ENCODE data around the gene AKR1E2. TPM values are rescaled to one million over a fixed set of nuclear protein-coding genes. Genes with fewer than 3 reads are reported as not detected.

AKR1E2 gene
- total and polyA plus RNA-seq, 9 of the 15 experiments (the other 6 are each of a cell fraction or from before 2014, with no cell fraction given), result 4.2 to 16.6 (median 9.8) TPM

GRCh38 chr10:4848356-4849041 is 22.5 kb downstream of the AKR1E2 start (continued):
- TF ChIP-seq ZNF280A (IDR thresholded peaks at IDR 0.05; ENCODE audit: low read depth, partially characterized antibody), result no peak
- peak; percentile 79 for TF ChIP-seq NFIC (IDR thresholded peaks at IDR 0.05)
- no peak for TF ChIP-seq KLF6 (CRISPR knock-in tag; IDR thresholded peaks at IDR 0.05; ENCODE audit: borderline replicate concordance)
- 0 out of 2 replicates have a peak, but pooled peaks have one; percentile 82 for TF ChIP-seq MBD2 (IDR thresholded peaks at IDR 0.05; ENCODE audit: borderline replicate concordance, low read depth)
- TF ChIP-seq PATZ1 (CRISPR knock-in tag; IDR thresholded peaks at IDR 0.05; ENCODE audit: borderline replicate concordance), result no peak
- peak; percentile 44 for TF ChIP-seq SMAD1 (IDR thresholded peaks at IDR 0.05; ENCODE audit: low read depth, low read length, partially characterized antibody)
- TF ChIP-seq POU5F1 (IDR thresholded peaks at IDR 0.05; ENCODE audit: borderline replicate concordance, low read depth, low read length, partially characterized antibody), result no peak
- TF ChIP-seq, protein P1, sequence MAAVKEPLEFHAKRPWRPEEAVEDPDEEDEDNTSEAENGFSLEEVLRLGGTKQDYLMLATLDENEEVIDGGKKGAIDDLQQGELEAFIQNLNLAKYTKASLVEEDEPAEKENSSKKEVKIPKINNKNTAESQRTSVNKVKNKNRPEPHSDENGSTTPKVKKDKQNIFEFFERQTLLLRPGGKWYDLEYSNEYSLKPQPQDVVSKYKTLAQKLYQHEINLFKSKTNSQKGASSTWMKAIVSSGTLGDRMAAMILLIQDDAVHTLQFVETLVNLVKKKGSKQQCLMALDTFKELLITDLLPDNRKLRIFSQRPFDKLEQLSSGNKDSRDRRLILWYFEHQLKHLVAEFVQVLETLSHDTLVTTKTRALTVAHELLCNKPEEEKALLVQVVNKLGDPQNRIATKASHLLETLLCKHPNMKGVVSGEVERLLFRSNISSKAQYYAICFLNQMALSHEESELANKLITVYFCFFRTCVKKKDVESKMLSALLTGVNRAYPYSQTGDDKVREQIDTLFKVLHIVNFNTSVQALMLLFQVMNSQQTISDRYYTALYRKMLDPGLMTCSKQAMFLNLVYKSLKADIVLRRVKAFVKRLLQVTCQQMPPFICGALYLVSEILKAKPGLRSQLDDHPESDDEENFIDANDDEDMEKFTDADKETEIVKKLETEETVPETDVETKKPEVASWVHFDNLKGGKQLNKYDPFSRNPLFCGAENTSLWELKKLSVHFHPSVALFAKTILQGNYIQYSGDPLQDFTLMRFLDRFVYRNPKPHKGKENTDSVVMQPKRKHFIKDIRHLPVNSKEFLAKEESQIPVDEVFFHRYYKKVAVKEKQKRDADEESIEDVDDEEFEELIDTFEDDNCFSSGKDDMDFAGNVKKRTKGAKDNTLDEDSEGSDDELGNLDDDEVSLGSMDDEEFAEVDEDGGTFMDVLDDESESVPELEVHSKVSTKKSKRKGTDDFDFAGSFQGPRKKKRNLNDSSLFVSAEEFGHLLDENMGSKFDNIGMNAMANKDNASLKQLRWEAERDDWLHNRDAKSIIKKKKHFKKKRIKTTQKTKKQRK (IDR thresholded peaks at IDR 0.05; ENCODE audit: borderline replicate concordance, low read depth, low read length), result no peak
- TF ChIP-seq, protein P2, sequence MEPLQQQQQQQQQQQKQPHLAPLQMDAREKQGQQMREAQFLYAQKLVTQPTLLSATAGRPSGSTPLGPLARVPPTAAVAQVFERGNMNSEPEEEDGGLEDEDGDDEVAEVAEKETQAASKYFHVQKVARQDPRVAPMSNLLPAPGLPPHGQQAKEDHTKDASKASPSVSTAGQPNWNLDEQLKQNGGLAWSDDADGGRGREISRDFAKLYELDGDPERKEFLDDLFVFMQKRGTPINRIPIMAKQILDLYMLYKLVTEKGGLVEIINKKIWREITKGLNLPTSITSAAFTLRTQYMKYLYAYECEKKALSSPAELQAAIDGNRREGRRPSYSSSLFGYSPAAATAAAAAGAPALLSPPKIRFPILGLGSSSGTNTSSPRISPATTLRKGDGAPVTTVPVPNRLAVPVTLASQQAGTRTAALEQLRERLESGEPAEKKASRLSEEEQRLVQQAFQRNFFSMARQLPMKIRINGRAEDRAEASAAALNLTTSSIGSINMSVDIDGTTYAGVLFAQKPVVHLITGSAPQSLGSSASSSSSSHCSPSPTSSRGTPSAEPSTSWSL (CRISPR knock-in tag; IDR thresholded peaks at IDR 0.05; ENCODE audit: borderline replicate concordance), result no peak
- peak; percentile 82 for TF ChIP-seq HDAC2 (IDR thresholded peaks at IDR 0.05)
